A673 (cell line): ENCODE data around the gene TUBA4A.

Source experiments
- CTCF ChIP-seq: fragments of 300-800, 200-600 bp; sonication (generic); conservative IDR thresholded peaks from 2 replicates; pipeline ENCODE4 v1.5.1; 2017; ENCODE audit warnings: low read depth, mild to moderate bottlenecking, antibody characterized with exemption, low read length, moderate library complexity, mixed read lengths
- EZH2 ChIP-seq: fragments of 200-600 bp; sonication (generic); IDR thresholded peaks from 2 replicates; pipeline ENCODE4 v1.6.1; 2017; ENCODE audit warnings: borderline replicate concordance, low read depth, mild to moderate bottlenecking, mixed read lengths, antibody characterized with exemption, low read length; ENCODE audit not compliant: poor library complexity, severe bottlenecking

GRCh38 chr2:219253753-219254589 lies at the start of gene TUBA4A:
- TF ChIP-seq EZH2 (no peak), CTCF (no peak)
